Measurements from ENCODE around the gene TUBA4B.

Gene TUBA4B

DNA sequence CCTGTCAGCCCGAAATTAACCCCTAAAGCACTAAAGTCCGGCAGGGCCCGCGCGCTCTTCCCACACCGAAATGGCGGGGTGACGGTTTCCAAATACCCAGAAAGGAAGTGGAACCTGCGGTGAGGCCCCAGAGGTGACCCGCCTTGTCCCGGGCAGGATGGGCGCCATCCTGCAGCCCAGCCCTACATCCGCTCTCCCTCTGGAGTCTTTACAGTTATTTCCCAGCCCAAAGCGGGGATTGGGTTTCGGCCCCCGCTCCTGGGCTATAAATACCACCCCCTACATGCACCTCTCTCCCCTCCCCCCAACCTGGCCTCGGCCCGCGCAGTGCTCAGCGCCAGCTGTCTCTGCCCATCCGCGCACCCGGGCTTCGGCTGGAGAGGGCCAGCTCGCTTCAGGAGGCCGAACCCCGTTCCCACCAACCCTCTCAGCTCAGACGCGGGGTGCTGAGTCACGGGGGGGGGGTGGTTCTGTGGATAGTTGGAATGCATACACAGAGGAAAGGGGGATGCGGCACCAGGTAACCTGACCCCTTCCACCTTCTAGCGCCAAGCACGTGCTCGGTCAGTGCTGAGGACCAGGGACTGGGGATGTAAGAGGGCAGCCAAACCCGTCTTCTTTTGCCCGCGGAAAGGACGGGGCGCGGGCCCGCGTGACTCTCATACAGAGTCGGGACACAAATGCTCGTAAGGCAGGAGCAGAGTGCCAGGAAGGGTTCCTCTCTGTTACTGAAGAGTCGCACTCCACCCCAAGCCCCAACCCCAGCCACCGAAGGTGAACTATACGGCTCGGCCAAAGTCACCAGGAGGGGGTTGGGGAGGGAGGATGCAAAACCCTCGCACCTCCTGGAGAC is at the start of gene TUBA4B:
TSS of gene TUBA4B (plus strand) at position 344 of the 853 bp plus-strand sequence. CDS start at position 509, 165 bp downstream.
- DNase-seq = peak; percentile 41

DNA sequence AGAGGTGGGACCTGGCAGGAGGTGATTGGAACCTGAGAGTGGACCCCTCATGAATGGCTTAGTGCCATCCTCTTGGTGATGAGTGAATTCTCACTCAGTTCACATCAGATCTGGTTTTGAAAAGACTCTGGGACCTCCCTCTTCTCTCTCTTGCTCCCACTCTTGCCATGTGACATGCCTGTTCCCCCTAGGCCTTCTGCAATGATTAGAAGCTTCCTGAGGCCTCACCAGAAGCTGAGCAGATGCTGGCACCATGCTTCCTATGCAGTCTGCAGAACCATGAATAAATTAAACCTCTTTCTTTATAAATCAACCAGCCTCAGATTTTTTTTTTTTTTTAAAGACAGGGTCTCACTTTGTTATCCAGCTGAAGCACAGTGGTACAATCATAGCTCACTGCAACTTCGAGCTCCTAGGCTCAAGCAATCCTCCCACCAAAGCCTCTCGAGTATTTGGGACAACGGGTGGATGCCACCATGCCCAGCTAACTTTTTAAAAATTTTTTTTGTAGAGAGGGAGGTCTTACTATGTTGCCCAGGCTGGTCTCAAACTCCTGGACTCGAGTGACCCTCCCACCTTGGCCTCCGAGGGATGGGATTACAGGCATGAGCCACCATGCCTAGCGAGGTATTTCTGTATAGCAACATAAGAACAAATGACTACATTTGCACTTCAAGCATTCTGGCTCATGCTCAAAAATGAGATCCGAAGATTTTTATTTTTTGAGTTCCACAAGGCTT is 48.4 kb upstream of the TUBA4B start:
- no peak for DNase-seq

DNA sequence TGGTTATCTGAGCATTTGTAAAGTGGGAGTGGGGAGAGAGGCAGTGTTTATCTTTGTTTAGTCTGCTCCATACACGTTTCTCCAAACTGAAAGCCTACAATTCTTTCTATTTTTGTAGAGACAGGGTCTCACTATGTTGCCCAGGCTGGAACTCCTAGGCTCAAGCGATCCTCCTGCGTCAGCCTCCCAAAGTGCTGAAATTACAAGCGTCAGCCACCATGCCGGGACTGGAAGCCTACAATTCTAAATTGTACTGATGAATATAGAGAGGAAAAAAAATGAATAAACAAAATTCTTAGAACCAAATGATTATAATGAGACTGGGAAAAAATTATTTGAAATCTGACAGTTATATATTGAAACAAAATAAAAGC is 47.9 kb upstream of the TUBA4B start:
- no peak for DNase-seq

DNA sequence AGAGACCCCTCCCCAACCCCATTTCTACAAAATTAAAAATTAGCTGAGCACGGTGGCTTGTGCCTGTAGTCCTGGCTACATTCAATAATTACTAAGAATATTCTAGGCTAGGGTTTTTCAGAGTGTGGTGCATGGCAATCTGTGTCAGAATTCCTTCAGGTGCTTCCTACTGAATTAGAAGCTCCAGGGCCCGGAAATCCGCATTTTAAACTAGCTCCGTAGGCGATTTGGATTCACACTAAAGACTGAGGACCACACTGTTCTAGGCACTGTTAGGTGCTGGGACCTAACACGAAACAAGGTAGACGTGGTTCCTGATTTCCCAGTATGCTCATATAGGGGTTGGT is 47.1 kb upstream of the TUBA4B start:
- DNase-seq = no peak

DNA sequence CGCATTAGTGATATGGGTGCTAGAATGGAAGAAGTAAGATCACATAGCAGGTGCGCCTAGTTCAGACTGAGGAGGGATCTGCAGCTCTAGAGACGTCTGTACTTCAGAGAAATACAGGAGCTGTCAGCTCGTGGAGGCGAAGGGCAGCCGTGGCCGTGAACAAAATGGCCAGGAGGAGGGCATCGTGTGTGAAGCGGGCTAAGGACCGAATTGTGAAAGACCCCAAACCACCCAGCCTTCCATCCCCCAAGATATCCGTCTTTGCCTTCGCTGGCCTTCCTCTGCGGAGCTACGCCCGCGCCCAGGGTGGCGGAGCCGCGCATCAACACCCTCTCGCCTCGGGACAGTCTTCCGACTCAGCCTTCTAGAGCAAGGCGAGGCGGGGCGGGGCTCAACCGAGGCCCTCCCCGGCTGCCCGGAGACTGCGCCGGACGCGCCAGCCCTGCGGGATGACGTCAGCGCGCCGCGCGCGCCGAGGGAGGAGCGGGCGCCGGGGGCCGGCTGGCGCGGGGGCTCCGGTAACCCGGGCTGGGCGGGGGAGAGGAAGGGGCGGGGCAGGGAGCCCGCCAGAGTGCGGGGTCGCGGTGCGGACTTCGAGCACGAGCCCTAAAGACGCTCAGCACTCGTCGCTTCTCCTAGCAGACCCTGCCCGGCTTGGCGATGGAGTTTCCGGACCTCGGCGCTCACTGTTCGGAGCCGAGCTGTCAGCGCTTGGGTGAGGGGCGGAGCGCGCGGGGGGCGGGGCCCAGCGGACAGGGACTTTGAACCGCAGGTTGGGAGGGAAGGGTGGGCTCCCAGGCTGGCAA is 46.5 kb upstream of the TUBA4B start, which contains the start of gene ZFAND2B:
TSS of gene ZFAND2B (plus strand) at position 455 of the 806 bp plus-strand sequence. CDS start at position 661, 206 bp downstream.
- DNase-seq = peak; percentile 94

DNA sequence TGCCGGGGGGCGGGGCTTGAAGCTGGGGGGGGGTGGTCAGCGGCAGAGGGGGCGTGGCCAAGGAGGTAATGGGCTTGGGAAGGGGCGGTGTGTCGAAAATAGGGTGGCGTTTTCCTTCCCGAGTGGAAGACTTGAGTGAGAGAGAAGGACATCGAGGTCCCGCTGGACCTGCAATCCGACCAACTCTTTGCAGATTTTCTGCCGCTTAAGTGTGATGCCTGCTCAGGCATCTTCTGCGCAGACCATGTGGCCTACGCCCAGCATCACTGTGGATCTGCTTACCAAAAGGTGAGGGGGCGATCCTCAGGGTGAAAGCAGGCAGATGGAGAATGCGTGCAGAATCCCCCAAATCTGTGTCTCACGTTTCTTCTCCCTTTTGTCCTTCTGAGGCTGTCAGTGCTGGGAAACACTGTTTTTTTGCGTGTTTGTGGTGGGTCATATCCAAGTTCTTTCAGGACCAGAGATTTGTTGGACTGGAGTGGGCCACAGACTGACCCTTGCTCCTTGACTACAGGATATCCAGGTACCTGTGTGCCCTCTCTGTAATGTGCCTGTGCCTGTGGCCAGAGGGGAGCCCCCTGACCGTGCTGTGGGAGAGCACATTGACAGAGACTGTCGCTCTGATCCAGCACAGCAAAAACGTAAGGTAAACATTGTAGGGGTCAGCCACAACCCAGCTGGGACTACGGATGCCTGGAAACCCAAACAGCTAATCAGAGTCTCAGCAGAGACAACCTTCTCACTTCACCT is 45.7 kb upstream of the TUBA4B start:
- DNase-seq = no peak

DNA sequence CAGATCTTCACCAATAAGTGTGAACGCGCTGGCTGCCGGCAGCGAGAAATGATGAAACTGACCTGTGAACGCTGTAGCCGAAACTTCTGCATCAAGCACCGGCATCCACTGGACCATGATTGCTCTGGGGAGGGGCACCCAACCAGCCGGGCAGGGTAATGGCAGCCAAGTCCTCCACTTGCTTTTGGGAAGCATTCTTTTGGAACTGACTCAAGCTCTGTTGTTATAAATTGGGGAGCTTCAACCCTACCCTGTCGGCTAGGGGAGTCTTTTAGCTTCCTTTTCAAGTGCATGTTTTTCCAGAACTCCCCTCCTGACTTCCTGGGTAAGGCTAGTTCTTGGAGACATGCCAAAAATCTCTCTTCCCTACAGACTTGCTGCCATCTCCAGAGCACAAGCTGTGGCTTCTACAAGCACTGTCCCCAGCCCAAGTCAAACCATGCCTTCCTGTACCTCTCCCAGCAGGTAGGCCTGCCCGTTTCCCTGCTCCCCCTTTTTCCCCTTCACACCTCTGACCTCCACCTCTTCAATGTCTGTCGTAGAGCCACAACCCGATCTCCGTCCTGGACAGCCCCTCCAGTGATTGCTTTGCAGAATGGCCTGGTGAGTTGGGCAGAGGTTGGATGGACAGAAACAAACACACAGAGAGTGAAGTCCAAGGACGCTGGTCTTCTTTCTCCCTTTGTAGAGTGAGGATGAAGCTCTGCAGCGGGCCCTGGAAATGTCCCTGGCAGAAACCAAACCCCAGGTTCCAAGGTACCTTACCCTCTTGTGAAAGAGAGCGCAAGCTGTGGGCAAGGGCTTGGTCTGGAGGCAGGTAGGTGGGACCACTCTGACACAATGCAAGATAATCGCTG is 44.9 kb upstream of the TUBA4B start:
- no peak for DNase-seq

DNA sequence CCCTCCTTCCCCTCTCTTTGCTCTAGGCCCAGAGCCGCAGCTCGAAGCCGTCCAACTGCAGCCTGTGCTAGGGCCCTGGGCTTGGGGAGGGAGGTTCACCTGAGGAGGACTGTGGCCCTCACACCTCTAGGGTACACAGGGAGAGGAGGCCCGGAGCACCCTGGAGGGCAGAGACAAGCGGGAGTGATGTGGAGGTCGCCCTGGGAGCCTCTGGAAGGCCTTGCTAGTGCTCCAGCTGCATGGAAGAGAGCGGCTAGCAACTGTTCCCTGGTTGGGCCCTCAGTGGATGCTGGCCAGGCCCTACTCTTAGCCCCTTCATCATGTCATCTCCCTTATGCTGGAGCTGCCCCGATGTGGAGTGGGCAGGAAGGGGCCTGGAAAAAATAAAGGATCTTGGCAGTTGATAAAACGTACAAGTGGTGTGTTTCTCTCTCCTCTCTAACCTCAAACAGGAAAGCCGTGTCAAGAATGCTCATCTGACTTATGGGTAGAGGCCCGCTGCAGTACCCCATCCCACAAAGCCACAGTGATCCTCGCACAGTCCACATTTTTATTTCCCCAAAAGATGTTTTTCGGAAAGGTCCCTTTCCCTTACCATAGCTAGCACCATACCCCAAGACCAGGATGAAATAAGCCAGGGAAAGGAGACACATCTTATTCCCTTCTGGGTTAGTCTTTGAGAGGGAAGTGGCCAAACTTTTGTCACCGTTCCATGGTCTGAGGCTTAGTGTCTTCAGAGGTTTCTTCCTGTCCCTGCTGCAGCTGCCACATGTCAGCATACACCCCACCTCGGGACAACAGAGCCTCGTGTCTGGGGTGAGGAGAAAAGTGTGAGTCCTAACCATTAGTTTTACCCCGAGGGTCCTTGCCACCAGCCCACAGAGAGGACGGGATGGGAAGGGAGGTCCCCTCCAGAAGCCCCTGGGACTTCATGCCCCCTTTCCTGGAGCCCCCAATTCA is 43.5 kb upstream of the TUBA4B start:
- DNase-seq = no peak

DNA sequence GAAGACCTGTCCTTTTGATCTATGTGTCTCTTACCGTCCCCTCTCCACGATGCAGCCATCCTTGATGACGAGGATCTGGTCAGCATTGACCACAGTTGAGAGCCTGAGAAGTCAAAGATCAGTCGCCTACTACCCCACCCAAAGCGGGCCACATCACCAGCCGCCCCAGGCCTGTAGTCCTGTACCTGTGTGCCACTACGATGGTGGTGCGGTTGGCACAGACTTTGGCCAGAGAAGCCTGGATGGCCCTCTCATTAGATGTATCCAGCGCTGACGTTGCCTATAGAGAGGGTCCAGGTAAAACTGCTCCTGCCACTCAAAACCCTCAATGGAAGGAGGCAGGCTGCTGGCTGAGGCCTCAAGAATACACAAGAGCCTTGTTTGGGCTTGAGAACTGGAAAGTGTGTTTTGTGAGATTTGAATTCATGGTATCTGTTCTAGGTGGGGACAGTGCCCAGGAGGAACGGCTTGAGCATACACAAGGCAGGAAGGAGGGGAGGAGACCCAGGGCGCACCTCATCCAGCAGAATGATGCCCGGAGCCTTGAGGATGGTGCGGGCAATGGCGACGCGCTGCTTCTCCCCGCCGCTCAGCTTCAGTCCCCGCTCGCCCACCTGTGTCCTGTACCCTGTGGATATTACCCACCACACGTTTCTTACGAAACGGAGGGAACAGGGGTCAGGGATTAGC is 42.7 kb upstream of the TUBA4B start:
- no peak for DNase-seq

DNA sequence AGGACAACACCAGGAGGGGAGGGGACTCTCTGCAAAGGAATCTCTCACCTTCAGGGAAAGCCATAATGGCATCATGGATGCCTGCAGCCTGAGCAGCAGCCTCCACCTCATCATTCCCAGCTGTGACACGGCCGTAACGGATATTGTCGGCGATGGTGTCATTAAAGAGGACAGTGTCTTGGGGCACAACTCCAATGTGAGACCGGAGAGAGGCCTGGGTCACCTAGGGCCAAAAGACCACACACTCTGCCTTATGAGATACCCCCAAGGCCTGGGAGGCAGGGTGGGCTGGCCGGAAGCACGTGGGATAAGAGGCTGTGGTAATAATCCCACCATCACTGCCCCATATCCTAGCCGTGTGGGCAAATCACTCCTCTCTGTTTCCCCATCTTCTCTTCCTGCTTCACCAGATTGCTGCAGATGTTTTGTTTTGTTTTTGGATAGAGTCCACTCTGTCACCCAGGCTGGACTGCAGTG is 42.1 kb upstream of the TUBA4B start:
- DNase-seq = no peak

DNA sequence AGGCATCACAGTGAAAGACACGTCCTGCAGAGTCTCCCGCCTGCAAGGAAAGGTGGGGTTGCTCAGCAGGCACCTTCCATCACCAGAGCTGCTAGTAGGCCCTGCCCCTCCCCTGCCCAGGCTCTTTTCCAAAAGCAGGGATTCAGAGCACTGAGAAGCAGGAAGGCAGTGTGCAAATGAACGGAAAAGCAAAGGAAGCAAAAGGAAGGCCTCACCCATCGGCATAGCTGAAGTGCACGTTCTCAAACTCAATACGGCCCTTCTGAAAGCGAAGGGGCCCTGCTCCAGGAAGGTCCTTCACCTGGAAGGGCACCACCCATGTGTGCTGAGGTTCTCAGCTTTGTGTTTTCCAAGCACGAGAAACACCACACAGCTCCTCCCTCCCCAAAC is 40.0 kb upstream of the TUBA4B start:
- DNase-seq = no peak

DNA sequence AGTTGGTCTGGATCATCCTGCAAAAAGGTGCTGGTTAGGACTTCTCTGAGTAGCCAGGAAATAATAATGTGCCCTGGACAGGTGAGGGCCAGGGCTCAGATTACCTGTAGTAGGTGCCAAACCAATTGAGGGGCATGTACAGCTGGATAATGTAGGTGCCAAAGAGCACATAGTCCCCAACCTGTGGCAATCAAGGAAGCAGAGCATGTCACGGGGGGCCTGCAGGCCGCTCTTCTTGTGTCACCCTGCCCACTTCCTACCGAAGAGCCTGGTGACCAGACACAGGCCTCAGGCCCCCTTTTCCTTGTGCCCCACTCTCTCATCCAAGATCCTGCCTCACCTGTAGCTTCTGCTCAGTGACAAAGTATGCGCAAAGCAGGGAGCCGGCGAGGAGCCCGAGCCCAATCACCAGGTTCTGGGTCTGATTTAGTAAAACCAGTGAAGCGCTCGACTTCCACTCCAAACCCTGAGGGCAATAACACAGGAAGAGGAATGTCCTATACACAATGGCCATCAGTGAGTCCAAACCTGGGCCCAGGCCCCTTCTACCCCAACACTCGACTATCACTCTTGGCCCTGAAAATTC is 39.5 kb upstream of the TUBA4B start:
- no peak for DNase-seq

DNA sequence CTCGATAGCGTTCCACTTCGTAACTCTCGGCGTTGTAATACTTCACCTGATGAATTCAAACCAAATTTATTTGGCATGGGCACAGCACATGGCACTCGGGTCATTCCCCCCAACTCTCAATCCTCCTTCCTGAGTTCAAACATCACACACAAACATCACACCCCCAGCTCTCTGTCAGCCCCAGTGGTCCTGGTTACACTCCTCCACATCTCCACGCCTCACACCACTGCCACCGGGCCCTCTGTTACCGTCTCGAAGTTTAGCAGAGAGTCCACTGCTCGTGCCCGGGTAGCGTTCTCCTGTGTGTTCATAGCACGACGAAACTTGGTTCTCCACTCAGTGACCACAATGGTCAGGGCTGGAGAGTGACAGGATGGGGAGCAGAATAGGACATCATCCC is 38.9 kb upstream of the TUBA4B start:
- DNase-seq = no peak

DNA sequence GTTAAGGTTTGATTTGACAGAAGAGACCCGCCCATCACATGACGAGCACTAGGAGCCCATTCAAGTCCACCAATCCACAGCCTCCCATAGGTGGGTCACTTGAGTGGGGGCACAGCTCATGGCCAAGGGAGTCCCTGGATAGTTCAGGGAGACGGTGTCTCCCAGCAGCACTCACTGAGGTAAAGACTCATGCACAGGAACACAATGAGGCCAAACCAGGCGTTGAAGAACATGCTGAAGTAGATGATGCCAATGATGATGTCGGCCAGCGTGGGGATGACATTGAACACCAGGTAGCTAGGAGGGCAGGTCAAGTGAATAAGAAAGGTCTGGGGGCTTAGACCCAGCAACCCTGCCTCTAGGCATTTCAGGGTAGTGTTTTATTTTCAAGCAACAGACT is 38.3 kb upstream of the TUBA4B start:
- DNase-seq = no peak

DNA sequence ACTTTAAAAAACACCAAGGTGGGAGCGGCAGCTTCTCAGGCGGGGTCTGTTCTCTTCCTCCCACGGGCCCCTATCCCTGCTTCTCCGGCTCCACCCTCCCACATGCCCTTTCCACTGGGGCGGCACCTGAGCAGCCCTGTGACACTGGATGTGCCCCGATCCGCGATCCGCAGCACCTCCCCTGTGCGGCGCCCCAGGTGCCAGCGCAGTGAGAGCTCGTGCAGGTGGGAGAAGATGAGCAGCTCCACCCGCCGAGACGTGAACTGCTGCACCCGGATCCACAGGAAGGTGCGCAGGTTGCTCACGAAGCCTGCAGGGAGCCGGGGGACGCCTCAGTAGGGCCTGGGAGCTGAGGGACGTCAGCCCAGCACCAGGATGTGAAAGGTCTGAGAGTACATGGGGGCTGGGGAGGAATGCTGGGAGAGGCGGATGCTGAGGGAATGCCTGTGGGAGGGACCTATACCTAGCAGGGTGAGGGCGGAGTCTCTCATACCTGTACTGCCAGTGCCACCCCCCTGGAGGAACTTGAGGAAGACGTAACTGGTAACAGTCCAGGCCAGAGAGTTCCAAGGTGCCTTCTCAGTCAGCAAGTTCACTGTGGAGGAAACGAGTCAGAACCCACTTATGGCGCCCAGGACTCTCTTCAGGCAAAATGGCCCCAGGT is 37.0 kb upstream of the TUBA4B start:
- DNase-seq = no peak

DNA sequence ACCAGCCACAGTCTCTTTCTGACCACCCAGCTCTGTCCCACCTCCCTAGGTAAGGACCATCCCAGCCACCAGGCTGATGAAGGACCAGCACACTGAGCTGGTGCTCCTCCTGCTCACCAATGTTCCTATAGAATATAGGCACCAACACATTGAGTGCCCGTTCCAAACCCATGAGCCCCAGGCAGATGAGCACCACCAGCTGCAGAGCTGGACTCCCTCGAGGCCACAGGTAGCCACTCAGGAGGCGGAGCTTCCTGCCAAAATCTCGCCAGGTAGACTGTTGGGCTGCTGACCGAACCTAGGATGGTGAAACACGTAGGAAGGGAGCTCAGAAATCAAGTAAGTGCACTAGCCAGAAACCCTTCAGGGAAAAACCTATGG is 36.5 kb upstream of the TUBA4B start:
- no peak for DNase-seq

DNA sequence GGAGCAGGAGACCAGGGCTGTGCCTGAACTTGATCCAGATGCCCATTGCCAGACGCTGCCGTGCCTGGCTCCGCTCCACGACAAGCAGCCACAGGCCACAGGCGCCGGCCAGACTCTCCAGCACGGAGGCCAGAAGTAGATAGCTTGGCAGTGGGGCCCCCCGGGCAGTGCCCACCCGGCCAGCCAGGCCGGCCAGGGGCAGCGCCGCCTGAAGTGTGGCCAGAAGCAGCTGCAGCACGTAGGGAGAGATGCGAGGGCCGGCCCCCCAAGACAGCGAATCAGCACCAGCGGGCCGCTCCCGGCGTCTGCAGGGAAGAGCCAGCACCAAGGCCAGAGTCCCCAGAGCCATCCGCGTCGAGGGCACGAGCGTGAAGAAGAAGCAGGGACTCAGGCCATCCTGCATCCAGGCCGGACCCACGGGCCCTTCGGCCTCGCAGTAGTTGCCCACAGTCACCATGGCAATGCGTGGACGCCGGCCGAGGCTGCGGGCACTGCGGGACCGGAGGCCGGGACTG is 34.8 kb upstream of the TUBA4B start:
- DNase-seq = peak; percentile 18
